Right ventricle myocardium superior (tissue), 1 donor: ENCODE results near the gene MED6. TPM values are rescaled to one million over a fixed set of nuclear protein-coding genes. Genes with fewer than 3 reads are reported as not detected.

Source experiments
- ATAC-seq: fragments of 200-7000 bp; cut with Tn5 transposase; one replicate; pipeline ENCODE4 v1.9.1; 2020; ENCODE audit warnings: mild to moderate bottlenecking; ENCODE audit not compliant: poor library complexity
- DNase-seq: peaks from one replicate; pipeline ENCODE4 v3.0.0-alpha.2; 2020
- intact Hi-C: fragments of 100-400 bp; cut with DNase I; formaldehyde crosslinking; loops from one replicate; pipeline ENCODE4 v1.11.2; 2022
- long read RNA-seq: library from polyadenylated mRNA; unstranded; transcript quantifications from one replicate; pipeline ENCODE4 v2.0.0, GENCODE V29; 2021
- total RNA-seq: library from RNA; stranded (reverse); fragmentation: NEBNext Ultra II Directional; extraction: Animal tissue kit (Norgen Biotek cat#: 25700); gene quantifications from one replicate; pipeline ENCODE4 v1.2.1, GENCODE V29; 2021
- donor health status: DM: no; HTN: yes; CAD: no; lungs with severe emphysema.

Gene MED6
- 17.7 TPM for total RNA-seq
- long read RNA-seq, partial matches to known transcripts = 0 of 3 reads
- long read RNA-seq, other reads (novel, unspliced or antisense) = 0 of 3 reads

- ATAC-seq (peak; percentile 99), DNase-seq (peak; percentile 96)
- intact Hi-C loops = no loop called here
Observed at GRCh38 chr14:70600382-70601157, at the start of gene MED6. Gene MED6, minus strand, starts transcription at chr14:70600655. Its CDS starts 18 bp downstream, at chr14:70600637.

- DNase-seq = no peak
- ATAC-seq = no peak
- intact Hi-C loops = loop anchor here (10.0 kb wide), 1 partner anchor 55 kb away; no protein-coding TSS in a partner anchor
Observed at GRCh38 chr14:70649803-70650202, 49.3 kb upstream of the MED6 start.

GRCh38 chr14:70648346-70648745, 47.9 kb upstream of the MED6 start:
- intact Hi-C loops = loop anchor here (10.0 kb wide), 1 partner anchor 56 kb away; no protein-coding TSS in a partner anchor
- no peak for DNase-seq
- peak; percentile 75 for ATAC-seq

GRCh38 chr14:70646705-70647104, 46.2 kb upstream of the MED6 start:
- no peak for ATAC-seq
- intact Hi-C loops = loop anchor here (10.0 kb wide), 1 partner anchor 58 kb away; no protein-coding TSS in a partner anchor
- DNase-seq = no peak

- no peak for ATAC-seq
- intact Hi-C loops = loop anchor here (10.0 kb wide), 1 partner anchor 59 kb away; no protein-coding TSS in a partner anchor
- no peak for DNase-seq
Observed at GRCh38 chr14:70645892-70646291, 45.4 kb upstream of the MED6 start.

- DNase-seq (no peak), ATAC-seq (no peak)
- intact Hi-C loops = loop anchor here (10.0 kb wide), 1 partner anchor 61 kb away; no protein-coding TSS in a partner anchor
Observed at GRCh38 chr14:70643967-70644366, 43.5 kb upstream of the MED6 start.

GRCh38 chr14:70642303-70643235, 42.1 kb upstream of the MED6 start:
- peak; percentile 20 for ATAC-seq
- DNase-seq = no peak
- intact Hi-C loops = loop anchor here (10.0 kb wide), 1 partner anchor 62 kb away; no protein-coding TSS in a partner anchor

GRCh38 chr14:70641548-70642302, 41.3 kb upstream of the MED6 start, which contains the start of gene TTC9:
Gene TTC9, plus strand, starts transcription at chr14:70641916. Its CDS starts 214 bp downstream, at chr14:70642130.
- DNase-seq = no peak
- peak; percentile 83 for ATAC-seq
- intact Hi-C loops = loop anchor here (10.0 kb wide), 1 partner anchor 63 kb away; no protein-coding TSS in a partner anchor

GRCh38 chr14:70640938-70641547, 40.6 kb upstream of the MED6 start:
- ATAC-seq (peak; percentile 46), DNase-seq (no peak)
- intact Hi-C loops = loop anchor here (10.0 kb wide), 1 partner anchor 64 kb away; no protein-coding TSS in a partner anchor

GRCh38 chr14:70638416-70638815, 38.0 kb upstream of the MED6 start:
- intact Hi-C loops = no loop called here
- ATAC-seq (no peak), DNase-seq (no peak)

- intact Hi-C loops = no loop called here
- no peak for ATAC-seq
Observed at GRCh38 chr14:70635971-70636595, 35.6 kb upstream of the MED6 start.

GRCh38 chr14:70631948-70632347, 31.5 kb upstream of the MED6 start:
- intact Hi-C loops = no loop called here
- ATAC-seq = no peak
- DNase-seq = no peak

More at GRCh38 chr14:70635971-70636595, 35.6 kb upstream of the MED6 start:
- no peak for DNase-seq

GRCh38 chr14:70624972-70625371, 24.5 kb upstream of the MED6 start:
- DNase-seq (no peak), ATAC-seq (no peak)
- intact Hi-C loops = loop anchor here (5.0 to 10.0 kb wide), 2 partner anchors 87 to 190 kb away; no protein-coding TSS in a partner anchor

- DNase-seq = no peak
- intact Hi-C loops = loop anchor here (5.0 to 10.0 kb wide), 2 partner anchors 90 to 193 kb away; no protein-coding TSS in a partner anchor
- peak; percentile 55 for ATAC-seq
Observed at GRCh38 chr14:70622111-70622712, 21.8 kb upstream of the MED6 start.

GRCh38 chr14:70619708-70620107, 19.3 kb upstream of the MED6 start:
- intact Hi-C loops = loop anchor here (5.0 to 10.0 kb wide), 2 partner anchors 93 to 195 kb away; no protein-coding TSS in a partner anchor
- DNase-seq (no peak), ATAC-seq (no peak)

GRCh38 chr14:70618314-70618713, 17.9 kb upstream of the MED6 start:
- no peak for ATAC-seq
- no peak for DNase-seq
- intact Hi-C loops = no loop called here

GRCh38 chr14:70616646-70617045, 16.2 kb upstream of the MED6 start:
- DNase-seq (no peak), ATAC-seq (no peak)
- intact Hi-C loops = no loop called here
